Measurements from ENCODE around the gene VPS13A.

GRCh38 chr9:77293949-77294348, 116.6 kb downstream of the VPS13A start:
- TF ChIP-seq POLR2A (IDR thresholded peaks at IDR 0.05; ENCODE audit: low read length) (no peak), GATA1 (IDR thresholded peaks at IDR 0.05; ENCODE audit: low read depth, low read length) (no peak)
